Stimulated activated CD4-positive, alpha-beta T cell treated with anti-CD3 and anti-CD28 coated beads, Interleukin-2, amount 100 ng/mL, for 48 hours (primary cell): ENCODE results near the gene CCDC12.
"Not testable (repeated sequence)": the region's sequence is repeated elsewhere in the genome, so short reads cannot be mapped to it uniquely, and the experiment has no call there.

Experiments
- DNase-seq, 2 donors: peaks; one replicate each; pipeline ENCODE4 v3.0.0-alpha.2; 2020

The CCDC12 gene

DNA sequence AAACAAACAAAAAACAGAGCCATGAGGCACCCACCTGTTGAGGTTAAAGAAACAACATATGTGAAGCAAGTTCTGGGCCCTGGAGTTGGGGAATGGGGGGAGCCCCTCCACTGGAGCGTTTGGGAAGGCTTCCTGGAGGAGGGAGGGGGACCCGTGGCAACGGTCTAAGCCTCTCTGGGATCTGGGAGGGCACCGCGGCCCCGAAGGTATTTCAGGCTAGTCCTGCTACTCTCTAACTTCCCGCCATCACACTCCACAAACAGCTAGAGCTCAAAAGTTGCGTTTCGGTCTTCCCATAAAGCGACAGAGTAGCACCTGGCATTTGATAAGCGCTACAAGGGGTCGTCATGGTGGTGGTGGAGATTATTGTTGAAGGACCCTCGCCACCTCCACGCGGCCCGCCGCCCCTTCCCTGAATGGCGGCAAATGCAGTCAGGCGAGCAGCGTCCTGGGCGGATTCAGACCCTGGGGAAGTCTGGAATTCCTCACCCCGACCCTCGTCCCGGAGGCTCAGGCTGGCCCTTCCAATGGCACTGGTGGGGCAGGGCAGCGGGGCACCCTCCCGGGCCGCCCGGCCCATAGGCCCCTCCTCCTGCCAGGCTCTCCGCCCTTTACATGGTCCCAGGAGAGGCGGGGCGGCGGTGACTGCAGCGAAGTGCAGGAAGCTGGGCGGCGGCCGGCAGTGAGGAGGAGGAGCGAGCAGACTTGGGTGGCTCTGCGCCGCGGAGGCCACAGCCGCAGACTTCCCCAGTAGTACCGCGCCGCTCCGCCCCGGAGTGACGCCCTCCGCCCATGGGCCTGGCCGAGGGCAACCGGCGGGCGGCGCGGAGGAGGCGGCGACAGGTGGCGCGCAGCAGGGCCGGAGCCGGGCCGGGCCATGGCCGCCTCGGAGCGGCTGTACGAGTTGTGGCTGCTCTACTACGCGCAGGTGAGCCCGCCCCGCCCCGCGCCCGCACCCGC is 2.7 kb upstream of the CCDC12 start, which contains the start of gene NBEAL2:
NBEAL2 (plus strand) TSS at position 682 of the 960 bp plus-strand sequence; CDS start at position 878, 196 bp downstream.
- DNase-seq, result peak; percentile 90 to 92

DNA sequence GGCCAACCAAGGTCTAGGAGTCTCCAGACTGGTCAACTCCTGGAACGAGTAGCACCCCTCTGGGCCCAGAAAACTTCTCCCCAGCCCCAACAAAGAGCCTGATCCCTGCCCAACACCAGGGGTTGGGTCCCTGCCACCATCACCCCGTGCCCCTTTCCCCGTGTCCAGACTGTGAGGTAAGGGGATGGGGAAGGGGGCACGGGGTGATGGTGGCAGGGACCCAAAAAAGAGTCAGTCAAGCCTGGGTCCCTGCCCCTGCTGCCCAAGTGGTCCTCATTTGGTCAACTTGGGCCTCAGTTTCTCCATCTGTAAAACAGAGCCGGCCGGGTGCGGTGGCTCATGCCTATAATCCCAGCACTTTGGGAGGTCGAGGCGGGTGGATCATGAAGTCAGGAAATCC is 1.8 kb upstream of the CCDC12 start:
- no peak for DNase-seq

DNA sequence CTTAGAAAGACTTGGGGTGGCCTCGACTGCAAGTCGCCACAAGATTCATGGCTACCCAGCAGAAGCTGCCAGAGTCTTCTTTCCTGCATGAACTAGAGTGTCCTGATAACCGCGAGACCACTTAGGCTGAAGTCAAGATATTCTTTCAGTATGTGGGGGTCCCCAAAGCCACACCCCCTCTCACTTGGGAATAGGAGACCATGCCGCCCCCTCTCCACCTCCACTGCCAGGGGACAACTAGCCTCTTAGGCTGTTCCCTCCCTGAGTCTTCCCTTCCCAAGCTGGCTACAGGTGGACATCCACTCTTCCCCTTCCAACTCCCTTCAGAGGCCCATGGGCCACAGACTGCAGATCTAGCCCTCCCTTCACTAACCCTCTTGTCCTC is 1.3 kb upstream of the CCDC12 start:
- DNase-seq, result no peak

DNA sequence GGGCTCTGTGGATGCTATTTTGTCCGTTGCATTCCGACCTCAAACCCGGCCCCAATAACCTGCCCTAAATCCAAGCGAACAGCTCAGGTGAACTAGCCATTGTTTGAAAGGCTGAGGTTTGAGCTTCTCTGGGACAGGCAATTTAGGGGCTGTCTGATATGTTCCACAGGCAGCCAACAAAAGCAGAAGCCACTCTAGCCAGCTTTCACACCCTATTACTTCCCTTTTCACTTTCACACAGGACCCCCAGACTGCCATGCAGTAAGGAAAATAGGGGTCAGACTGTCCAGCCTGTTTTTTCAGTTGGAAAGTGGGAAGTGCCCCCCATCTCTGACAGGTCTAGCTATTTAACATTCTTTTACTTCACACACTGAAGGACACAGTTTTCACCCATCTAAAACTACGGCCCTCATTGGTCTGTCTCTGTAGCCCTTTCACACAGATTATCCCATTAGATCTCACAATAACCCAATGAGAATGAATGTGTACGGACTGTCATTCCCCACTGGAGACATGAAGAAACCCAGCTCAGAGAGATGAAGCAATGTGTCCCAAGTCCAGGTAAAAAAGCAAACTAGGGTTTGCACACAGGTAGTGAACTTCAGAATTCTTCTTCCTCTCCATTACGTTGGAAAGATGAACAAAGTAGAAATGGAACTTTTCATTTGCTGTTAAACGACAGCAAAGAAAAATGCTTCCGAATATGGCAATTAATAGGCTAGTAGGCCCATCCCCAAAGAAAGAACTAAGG is 1.9 kb downstream of the CCDC12 start:
- no peak for DNase-seq

DNA sequence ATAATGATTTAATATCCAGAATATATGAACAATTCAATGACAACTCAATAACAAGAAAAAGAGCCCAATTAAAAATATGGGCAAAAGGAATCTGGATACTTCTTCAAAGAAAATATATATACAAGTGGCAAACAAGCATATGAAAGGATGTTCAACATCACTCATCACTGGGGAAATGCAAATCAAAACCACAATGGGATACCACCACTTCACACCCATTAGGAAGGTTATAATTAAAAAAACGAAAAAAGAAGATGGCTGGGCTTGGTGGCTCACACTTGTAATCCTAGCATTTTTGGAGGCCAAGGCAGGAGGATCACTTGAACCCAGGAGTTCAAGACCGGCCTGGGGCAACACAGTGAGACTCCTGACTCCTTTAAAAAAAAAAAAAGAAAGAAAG is 4.1 kb downstream of the CCDC12 start:
- no peak for DNase-seq

DNA sequence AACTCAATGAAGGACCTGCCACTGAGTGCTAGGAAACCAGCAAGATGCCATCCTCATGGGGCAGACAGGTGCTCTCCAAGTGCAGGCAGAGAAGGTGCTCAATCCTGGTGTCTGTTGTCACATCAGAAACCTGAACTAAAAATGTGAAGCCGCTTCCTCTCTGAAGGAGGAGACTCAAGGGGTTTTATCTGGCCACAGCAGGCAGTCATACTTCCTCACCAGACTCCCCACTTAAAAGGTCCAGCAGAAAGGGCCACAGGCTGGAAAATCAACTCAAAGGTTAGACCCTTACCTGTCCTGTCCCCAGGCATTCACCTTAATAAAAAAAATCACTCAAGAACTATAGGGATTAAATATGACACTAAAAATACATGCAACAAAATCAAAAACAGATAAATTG is 4.8 kb downstream of the CCDC12 start:
- no peak for DNase-seq

DNA sequence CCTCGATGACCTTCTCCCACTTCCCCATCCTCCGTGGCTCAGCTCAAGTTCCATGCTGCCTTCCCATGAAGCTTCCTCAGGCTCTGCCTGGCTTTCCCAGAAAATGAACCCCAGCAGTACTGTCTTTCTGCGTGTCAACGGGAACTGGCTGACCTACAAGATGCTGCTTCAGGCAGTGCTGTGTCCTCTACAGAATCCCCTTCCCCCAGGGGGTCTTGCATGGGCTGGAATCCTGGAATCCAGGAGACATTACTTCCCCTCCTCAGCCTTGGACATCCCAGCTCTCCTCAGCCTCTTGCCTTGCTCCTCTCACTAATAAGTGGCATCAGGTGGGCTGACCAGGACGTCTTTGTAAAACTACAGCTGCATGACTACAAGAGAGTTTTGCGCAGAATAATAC is 5.4 kb downstream of the CCDC12 start:
- DNase-seq, result no peak

DNA sequence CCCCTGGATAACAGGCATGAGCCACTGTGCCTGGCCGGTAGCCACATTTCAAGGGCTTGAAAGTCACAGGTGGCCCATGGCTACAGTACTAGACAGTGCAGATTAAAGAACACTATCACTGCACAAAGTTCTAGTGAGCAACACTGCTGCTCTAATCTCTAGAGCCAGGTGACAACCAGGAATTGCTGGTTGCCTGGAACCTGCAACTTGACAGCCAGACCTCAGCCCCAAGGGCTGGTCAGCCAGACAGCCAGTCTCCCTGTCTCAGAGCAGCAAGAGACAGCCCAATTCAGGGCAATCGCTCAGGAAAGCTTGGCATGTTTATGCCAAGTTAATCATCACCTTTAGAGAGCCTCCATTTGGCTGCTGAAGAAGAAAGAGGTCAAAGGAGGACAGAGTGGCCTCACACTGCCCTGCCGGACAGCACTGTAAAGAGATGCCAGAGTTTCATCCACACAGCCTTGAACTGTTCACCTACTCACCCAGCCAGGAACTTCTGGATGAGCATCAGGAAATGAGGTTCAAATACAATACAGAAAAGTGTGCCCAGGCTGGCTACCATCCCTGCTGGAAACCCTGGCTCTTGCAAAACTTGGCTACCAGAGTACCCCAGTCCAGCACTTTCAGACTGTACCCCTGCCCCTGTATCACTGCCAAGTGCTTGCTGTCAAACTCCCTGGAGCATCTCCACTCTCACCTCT is 6.0 kb downstream of the CCDC12 start:
- no peak for DNase-seq

DNA sequence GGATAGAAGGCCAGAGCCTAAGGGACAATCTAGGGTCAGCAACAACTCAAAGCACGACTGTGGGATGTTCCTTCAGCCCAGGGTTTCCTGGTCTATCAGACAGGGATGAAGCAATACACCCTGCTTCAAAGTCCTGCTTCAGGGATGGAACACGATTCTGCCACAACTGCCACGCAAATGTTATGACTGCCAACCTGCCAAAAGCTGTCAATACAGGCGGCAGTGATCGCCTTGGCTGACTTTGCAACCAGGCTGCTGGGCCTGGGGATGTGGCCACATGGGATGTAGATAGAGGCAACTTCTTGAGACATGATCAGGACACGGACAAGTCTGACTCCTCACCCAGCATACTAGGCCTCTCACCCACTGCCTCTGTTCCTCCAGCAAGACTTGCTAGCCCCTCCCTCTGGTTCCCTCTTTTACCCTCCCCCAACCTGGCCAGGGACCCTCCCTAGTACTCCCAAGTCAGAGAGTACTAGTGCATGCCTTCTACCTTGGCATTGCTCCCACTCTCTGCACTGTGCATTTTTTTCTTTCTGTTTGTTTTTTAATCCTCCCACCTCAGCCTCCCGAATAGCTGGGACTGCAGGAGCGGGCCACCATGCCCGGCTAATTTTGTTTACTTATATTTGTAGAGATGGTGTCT is 7.6 kb downstream of the CCDC12 start:
- no peak for DNase-seq

DNA sequence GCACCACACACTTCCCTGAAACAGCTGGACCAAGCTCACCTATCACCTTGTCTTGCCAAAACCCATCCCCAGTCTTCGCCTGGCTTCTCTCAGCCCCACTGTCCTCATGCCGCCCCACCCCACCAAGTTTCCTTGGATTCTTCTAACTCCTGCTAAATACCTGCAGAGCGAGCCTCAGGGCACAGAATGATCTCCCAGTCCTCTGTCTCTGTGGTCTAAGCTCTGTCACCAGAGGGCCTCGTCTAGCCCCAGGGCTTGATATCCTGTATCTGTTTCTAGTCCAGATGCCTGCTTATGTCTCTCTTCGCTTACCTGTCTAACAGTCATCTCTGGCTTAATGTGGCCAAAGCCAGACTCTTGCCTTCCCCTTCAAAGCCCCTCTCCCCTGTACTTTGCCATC is 9.7 kb downstream of the CCDC12 start:
- DNase-seq, result no peak

DNA sequence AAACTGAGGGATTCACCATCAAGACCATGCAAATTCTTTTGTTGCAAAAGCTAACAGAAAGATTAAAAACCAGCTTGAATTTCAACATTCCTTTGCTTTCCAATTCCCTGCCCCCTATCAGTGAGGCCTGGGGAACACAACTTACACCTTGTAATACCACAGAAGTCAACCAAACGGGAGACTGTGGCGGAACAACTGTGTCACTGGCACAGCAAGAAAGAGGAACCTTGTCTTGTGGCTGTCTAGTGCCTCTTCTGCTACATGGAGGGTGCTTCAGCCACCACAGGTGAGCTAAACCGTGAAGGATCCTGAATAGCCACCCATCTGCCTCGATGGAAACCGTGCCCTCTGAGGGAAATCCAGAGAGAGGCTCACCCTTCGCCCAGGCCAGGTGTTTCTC is 11.4 kb downstream of the CCDC12 start:
- DNase-seq, result no peak

DNA sequence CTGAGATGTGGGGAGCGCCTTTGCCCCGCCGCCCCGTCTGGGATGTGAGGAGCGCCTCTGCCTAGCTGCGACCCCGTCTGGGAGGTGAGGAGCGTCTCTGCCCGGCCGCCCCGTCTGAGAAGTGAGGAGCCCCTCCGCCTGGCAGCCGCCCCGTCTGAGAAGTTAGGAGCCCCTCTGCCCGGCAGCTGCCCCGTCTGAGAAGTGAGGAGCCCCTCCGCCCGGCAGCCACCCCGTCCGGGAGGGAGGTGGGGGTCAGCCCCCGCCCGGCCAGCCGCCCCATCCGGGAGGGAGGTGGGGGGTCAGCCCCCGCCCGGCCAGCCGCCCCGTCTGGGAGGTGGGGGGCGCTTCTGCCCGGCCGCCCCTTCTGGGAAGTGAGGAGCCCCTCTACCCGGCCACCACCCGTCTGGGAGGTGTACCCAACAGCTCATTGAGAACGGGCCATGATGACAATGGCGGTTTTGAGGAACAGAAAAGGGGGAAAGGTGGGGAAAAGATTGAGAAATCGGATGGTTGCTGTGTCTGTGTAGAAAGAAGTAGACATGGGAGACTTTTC is 12.4 kb downstream of the CCDC12 start:
- DNase-seq, result not testable (repeated sequence)

DNA sequence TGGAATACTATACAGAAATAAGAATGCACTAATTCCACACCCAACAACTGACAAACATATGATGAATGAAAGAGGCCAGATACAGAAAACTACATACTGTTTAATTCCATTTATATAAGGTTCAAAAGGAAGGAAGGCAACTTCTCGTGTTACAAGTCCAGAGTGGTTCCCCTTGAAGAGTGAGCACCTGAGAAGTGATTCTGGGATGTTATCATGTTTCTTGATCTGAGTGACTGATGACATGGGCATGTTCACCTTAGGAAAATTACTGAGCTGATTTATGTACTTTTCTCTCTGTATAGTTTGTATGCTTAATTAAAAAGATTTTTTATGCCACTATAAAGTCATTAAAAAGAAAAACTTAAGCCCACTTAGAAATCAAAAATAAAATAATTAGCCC is 13.6 kb downstream of the CCDC12 start:
- no peak for DNase-seq

DNA sequence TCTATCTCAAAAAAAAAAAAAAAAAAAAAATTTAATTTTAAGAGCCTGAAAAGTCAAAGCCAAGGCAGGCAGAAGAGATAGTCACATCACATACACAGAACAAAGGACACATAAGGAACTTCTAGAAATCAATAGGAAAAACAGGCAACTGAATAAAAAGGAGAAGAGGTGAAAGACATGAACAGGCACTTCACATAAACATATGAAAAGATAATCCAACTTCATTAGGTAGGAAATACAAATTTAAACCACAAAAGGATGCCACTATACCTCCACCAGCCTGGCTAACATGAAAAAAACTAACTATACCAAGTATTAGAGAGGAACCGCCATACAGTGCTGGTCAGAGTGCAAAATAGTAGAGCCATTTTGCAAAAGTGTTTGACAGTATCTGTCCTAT is 14.1 kb downstream of the CCDC12 start:
- DNase-seq, result no peak

DNA sequence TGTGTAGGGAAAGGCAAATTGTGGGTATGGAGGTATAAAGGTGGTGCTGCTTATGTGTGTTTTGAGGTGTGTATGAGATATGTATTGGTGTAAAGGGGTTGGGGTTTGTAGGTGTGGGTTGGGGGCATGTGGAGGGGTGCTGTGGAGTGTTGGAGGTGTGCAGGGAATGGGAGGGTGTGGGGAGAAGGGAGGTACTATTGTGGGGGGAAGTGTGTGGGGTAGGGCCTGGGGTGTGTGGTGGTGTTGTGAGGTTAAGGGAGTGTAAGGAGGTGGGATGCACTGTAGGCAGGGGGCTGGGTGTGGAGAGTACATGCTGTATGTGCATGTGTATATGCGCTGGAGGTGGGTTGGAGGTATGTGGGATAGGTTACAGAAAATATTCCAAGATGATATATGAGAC is 15.7 kb downstream of the CCDC12 start:
- no peak for DNase-seq

DNA sequence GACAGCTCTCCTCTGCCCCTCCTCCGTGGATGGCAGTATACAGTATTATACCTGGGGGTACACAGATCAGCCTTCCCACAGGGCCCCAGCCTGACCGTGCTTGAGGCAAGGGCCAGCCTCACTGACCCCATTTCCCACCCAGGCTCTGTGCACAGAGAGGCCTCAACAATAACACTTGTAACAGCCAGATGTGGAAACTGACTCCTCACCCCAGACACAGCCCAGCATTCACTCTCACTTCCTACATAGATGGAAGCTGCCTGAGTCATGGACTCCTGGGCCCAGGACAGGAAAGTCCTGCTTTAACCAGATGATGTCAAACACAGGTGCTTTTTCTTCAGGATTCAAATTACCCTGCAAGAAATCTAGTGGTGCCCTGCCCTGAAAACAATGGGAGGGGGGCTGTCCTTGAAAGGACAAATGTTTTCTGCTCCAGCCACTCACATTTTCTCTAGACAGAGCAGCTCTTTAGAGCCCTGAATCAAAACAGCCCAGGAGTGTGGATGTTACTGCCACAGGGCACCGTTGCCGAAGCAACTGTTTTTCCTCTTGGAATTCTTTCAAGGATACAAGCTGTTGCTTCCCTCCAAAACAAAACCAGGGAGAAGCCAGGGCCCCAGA is 16.4 kb downstream of the CCDC12 start:
- DNase-seq, result no peak

DNA sequence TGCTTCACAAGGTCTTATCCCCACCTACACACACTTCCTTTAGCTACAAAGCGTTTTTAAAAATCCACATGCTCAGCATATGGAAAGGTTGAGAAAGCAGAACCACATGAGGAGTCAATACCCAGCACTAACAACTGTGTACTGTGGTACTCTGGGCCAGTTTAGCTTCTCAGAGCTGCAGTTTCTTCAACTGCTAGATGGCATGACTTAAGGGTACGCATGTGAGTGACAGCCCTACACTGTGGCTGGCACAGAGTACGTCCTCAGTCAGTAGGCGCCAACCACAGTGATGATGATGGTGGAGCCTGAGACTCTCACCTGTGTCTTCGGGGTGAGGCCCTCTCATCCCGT is 17.4 kb downstream of the CCDC12 start:
- DNase-seq, result no peak

DNA sequence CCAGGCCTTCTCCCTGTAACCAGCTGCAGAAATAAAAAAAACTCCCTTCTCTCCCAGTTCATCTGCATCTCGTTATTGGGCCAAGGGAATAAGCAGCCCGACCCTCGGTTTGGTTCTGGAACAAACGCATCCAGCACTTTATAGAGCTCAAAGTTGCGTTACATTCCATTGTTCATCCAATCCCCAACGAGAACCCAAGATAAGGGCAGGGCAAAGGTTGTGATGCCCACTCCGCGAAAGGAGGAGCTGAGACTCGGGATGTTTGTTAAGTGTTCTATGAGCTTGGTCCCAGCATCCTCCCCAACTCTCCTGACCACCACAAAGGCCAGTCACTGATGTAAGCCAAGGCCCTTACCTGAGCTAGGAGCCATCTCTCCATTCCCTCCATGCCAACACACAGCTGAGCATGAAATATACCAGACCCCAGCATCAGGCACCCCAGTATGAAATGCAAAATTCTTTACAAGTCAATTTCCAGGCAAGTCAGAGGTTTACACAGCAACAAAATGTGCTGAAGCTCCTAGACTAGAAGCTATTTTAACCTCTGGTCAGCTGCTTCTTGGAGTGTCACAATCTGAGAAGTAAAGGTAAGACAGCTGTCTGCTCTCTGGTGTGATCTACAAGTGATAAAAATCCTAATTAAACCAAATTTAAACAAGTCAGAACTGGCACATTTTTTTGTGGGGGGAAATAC is 17.9 kb downstream of the CCDC12 start:
- no peak for DNase-seq

DNA sequence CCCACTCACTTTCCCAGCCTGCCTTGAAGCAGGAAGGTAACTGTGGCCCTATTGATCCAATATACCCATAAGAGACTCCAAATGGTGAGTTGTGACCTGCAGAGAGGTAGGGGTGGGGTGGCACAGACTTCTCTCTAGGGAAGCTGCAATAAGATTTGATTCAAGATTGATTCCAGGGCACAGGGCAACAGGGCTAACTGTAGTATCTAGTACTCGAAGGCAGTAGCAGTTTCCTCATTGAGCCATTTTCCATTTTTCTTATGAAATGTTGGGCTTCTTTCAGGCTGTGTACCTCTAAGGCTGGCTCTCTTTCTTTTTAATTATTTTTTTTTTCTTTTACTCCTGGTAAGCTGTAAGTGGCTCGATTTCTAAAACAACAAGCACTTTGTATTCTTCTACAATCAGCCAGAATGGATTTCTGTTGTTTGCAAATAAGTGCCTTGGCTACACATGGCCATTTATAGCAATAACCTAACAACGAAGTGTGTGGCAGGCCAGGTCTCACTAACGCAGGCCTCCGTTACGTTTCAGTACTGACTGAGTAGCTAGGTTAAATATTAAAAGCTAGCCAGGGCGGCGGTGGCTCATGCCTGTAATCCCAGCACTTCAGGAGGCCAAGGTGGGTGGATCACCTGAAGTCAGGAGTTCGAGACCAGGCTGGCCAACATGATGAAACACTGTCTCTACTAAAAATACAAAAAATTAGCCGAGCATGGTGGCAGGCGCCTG is 19.3 kb downstream of the CCDC12 start:
- no peak for DNase-seq

DNA sequence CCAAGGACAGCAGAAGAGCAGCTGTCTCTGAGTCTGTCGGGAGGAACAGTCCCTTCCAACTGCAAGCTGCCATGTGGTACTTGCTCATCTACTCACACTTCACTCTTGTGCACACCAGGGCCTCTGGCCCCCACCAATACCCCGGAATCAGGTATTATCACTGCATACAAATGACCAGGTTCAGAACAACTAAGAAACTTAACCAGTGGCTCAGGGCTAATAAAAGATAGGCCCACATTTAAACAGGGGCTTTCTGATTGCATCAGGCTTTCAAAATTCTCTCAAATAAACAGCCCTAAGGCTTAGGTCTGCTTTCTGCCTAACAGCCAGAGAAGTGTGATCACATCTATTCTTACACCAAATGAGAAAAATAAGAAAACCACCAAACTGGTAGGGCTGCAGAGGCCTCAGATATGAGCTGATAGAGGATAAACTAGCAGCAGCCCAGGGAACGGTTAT is 20.7 kb downstream of the CCDC12 start:
- no peak for DNase-seq

DNA sequence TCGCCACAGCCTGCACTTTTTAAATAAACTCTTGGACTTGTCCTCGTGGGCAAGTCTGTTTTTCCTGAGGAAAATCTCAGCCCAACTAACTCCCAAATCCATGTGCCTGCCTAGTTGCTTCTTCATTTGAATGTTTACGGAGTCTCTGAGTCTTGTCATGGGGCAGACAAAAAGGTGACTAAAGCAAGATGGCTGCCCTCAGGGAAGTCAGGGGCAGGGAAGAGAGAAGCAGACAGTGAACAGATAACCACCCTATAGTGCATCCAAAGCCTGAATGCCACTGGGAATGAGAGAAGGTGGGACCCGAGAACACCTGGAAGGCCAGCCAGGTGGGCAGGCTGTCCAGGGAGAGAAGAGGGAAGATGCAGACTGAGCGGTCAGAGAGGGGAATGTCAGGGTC is 21.4 kb downstream of the CCDC12 start:
- DNase-seq, result no peak
